Measurements from ENCODE around the gene DMRT1.
"Not testable (repeated sequence)": the region's sequence is repeated elsewhere in the genome, so short reads cannot be mapped to it uniquely, and the experiment has no call there.

Gene DMRT1

DNA sequence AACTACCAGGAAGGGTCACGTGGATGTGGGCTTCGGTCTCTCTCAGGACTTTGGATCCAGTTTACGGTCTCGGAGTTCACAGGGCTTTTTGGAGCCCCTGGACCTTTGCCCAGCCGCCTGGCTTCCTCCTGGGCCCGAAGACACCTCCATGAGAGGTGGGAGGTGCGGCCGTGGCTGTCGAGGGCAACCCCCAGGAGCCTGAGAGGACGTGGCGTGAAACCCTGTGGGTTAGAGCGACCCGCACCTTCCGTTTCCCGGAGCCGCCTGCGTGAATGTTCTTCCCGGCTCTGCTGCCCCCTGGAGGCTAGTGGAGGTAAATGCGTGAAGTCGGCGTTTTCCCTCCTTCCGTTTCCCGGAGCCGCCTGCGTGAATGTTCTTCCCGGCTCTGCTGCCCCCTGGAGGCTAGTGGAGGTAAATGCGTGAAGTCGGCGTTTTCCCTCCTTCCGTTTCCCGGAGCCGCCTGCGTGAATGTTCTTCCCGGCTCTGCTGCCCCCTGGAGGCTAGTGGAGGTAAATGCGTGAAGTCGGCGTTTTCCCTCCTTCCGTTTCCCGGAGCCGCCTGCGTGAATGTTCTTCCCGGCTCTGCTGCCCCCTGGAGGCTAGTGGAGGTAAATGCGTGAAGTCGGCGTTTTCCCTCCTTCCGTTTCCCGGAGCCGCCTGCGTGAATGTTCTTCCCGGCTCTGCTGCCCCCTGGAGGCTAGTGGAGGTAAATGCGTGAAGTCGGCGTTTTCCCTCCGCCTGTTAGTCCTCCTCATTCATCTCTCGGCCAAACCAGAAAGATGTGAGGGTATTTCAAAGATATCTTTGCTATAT, 157.0 kb downstream of the DMRT1 start:
- DNase-seq (ENCODE audit: low spot score): not testable (repeated sequence)

DNA sequence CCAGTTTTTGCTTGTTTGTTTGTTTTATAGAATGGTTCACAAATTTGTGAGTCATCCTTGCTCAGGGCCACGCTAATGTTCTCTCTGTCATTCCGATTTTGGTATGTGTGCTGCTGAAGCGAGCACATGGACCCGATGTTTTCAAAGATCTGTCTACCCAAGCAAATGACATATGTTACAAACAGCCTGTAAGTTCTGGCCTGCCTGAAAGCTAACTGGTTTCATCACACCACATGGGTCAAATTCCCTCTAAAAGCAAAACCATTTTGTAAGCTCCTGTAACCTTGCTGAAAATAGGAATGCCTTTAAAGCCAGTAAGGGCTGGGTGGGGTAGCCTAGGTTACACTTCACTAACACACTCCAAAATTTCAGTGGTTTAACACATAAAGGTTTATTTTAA, 160.3 kb downstream of the DMRT1 start:
- DNase-seq (ENCODE audit: low spot score): no peak

DNA sequence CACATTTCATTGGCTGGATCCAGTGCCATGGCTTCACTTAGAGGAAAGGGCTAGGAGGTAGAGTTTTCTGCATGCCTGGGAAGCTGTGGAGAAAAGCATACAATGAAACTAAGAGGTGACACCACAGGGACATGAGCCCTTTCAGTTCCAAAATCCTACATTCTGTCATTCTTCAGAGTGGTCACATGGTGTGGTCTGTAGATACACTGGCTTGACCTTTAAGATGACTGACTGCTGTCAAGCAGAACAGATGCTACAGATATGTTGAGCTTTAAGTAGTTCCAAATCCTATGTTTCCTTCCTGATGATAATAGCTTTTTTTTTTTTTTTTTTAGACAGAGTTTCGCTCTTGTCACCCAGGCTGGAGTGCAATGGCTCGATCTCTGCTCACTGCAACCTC, 161.2 kb downstream of the DMRT1 start:
- DNase-seq (ENCODE audit: low spot score): no peak

DNA sequence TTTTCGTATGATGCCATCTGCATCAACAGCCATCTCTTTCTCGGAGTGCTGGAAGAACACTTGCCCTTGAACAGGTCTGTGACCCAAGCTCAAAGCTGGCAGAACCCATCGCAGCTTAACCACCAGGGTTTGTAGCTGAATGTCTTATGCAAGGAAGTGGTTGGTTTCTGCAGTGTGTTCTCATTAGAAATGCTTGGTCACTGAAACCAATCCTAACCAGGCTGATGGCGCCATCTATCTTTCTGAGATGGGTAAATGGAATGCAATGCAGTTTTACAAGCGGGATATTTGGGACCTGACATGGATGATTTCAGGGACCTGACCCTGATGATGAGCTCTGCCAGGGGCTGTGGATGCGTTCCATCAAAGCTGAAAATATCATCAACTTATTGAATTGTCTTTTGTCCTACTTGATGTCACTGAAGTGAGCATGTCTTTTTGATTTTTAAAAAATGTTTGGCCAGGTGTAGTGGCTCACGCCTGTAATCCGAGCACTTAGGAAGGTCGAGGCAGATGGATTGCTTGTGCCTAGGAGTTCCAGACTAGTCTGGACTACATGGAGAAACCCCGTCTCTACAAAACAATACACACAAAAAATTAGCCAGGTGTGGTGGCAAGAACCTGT, 163.7 kb downstream of the DMRT1 start:
- DNase-seq (ENCODE audit: low spot score): peak; percentile 73

DNA sequence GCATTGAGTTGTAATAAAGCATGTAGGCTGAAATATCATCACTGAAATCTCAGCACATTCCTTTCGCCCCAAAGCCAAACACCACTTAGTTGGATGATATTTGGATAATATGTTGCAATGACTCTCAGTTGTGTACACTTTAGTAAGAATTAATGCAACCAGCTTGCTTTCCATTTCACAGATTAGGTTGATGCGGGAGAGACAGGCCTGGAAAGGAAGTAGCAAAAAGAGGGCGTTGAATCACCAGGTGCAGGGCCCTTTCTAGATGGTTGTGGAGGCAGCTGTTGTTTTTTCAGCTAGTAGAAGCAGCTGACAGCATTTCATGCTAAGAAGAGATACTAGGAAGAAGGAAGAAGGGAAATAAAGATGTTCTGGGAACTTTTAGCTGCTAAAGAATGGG, 165.8 kb downstream of the DMRT1 start:
- no peak for DNase-seq (ENCODE audit: low spot score)

DNA sequence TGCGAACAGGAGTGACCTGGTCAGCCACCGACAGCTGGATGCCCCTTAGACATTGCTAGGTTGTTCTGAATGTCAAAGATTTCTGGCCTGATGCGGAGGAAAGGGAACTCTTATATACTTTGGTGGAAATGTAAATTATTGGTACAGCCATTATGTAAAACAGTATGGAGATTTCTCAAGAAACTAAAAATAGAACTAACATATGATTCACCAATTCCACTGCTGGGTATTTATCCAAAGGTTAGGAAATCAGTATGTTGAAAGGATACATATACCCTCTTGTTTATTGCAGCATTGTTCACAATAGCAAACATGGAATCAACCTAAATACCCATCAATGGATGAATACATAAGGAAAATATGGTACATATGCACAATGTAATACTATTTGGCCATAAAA, 166.7 kb downstream of the DMRT1 start:
- DNase-seq (ENCODE audit: low spot score): no peak

DNA sequence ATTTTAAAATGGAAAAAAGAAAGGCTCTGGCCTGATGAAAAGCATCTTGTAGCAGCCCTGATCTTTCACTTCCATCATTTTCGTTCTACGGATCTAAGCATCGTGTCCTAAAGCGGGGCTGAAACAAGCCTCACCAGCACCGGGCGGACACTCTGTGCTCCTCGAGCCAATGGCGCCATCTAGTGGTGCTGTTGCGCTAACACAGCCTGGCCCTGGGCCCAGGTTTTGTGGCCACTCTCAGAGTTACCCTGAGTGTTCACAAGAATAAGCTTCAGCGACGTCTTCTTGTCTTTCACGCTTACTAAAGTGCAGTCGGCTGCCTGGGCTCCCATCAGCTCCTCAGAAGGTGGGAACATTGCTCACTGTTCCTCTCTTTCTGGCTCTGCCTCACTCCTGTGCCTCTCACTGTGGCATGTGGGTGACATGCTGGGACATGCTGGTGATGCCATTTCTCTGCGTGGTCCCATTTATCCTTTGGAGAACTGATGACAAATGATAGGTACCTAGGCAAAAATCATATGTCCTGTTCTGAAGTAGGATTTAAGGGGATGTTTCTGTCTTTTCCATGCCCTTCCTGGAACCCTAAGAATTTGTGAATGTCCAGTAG, 167.7 kb downstream of the DMRT1 start:
- peak; percentile 91 for DNase-seq (ENCODE audit: low spot score)

DNA sequence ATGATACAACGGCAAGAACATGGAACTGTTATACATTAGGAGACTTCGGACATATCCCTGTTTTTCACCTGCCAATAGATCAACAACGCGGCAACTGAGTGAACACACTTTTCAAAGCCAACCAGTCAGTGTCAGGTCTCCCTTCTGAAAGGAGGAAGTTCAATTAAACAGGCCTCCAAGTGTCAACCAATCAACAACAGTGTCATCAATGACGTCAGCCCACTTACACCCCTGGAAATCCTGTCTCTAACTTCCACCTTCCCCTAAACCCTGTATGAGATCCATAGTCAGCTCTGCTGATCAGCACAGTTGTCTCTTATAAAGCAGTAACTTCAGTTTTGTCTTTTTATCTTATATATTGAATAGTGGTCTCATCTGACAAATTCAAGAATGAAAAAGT, 171.5 kb downstream of the DMRT1 start:
- no peak for DNase-seq (ENCODE audit: low spot score)

DNA sequence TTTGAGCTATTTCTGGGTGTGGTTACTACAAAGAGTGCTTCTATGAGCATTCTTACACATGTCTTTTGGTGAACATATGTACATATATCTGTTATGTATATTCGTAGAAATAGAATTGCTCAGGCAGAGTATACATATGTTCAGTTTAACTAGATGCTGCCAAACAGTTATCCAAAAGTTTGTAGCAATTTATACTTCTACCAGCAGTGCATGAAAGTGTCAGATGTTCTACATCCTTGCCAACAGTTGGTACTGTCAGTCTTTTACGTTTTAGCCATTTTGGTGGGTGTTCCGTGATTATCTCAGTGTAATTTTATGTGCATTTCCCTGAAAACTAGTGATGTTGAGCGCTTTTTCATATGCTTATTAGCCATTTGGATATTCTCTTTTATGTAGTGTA, 172.7 kb downstream of the DMRT1 start:
- DNase-seq (ENCODE audit: low spot score): no peak

DNA sequence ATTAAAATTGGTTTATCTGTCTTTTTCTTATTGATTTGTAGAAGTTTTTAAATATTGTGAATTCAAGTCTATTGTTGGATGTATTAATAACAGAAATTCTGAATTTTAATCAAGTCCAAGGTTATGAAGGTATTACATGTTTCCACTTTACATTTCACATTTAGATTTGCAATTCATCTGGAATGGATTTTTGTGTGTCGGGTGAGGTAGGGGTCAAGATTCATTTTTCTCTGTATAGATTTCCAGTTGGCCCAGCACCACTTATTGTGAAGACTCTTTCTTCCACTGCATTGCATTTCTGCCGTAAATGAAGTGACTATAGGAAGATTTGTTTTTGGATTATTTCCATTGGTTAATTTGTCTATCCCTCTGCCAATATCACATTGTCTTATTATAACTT, 173.1 kb downstream of the DMRT1 start:
- DNase-seq (ENCODE audit: low spot score): no peak

DNA sequence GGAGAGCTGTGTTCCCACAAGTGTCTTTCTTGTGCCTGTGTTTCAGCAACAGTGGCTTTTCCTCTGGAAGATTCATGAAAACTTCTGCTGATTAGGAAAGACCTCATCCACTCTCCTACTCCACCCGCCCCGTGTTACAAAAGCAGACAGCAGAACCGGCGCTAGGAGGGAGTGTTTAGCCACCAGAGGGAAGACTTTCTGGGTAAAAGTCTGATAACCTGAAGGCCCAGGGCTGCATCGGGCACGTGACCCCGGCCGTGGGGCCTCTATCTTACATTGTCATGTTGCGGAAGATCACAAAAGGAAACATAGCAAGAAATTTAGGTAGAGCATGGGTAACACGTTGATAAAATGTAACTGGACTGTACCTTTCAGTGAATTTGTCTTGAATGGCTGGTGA, 176.6 kb downstream of the DMRT1 start:
- no peak for DNase-seq (ENCODE audit: low spot score)
